ENCODE measurements around the gene PARP8.
"Not testable (repeated sequence)": the region's sequence is repeated elsewhere in the genome, so short reads cannot be mapped to it uniquely, and the experiment has no call there.

Gene PARP8

DNA sequence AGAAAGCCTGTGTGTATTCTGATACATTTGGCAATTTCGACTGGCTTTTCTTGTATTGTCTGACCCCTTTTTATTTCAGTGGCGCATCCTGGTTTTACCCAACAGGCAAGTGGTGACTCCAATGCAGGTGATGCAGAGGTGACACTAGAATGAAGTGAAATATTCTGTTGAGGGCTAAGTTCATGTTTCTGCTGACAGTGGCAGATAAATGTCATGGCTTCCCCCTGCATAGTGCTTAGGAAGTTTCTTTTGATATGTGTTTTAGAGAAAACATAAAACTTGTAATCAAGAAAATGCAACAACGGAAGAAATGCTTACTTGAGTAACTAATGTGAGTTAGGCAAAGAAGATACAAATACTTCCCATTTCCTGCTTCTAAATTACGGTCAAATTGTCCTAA, 13.1 kb downstream of the PARP8 start:
- DNase-seq (ENCODE audit: low read depth in 2 of 2): not testable (repeated sequence)

DNA sequence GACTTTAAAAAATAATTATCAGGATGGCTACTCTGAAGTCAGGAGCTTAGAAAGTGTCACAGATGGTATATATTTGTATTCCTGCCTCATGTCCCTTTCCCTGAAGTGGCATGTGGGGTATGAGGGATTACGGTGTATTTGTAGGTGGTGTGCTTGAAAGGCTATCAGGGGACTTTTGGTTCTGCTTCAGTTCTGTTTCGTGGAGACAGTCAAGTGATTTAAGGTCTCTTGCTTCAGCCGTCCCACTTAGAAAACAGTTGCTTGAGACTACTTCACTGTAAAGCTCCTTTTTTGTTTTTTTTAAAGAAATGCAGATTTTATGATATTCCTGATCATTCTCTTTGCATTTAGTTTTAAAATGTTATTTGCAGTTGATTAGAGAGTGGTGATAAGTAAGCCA, 18.3 kb downstream of the PARP8 start:
- no peak for DNase-seq (ENCODE audit: low read depth in 2 of 2)

DNA sequence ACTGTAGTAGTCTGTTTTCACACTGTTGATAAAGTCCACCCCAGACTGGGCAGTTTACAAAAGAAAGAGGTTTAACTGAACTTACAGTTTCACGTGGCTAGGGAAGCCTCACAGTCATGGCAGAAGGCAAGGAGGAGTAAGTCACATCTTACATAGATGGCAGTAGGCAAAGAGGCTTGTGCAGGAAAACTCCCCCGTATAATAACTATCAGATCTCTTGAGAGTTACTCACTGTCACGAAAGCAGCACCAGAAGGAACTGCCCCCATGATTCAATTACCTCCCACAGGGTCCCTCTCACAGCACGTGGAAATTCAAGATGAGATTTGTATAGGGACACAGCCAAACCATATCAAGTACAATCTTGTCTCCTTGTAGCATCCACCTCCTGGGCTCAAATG, 21.1 kb downstream of the PARP8 start:
- DNase-seq (ENCODE audit: low read depth in 2 of 2): no peak

DNA sequence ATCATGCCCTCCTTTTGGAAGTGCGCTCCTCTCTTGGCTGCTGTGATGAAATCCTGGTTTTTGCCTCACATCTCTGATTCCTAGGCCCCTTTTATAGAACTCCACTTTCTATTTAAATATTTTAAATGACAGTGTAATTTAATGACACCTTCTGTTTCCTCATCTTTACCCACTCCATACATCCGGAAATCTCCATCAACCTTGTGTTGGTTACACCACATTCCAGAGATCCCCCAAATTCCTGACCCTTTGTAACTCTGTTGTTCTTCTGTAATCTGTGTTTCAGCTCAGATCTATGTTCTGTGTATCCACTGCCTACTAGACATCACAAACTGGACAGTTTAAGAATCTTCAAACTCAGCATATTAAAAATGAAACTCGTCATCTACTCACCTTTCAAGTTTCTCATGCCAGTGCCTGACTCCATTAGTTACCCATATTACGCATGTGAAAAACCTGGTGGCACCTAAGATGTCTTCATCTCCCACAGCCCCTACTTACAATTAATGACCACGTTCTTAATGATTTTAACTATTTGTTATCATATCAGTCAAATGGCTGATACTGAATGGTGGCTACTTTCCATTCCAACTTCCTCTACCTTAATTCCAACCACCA, 25.1 kb downstream of the PARP8 start:
- DNase-seq (ENCODE audit: low read depth in 2 of 2): no peak

DNA sequence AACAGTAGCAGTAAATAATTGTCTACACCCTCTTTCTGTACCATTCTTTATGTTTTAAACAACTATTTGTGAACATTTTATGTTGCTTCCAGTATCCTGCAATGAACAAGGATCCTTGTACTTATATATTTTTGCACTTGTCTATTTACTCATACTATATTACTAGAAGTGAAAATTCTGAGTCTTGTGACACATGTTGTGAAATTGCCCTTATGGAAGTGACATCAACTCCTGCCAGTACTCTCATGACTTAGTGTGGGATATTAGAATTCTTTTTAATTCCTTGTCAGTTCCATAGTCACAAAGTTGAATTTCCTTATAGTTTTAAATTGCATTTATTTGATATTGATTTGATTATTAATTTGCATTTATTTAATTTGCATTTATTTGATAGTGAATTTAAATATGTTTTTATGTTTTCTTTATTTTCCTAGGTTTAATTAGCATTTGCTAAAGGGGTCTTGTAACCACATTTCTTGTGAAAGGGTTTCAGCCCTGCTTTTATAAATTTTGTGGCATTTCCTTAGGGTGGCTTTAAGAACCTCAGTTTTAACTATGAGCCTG, 27.7 kb downstream of the PARP8 start:
- no peak for DNase-seq (ENCODE audit: low read depth in 2 of 2)

DNA sequence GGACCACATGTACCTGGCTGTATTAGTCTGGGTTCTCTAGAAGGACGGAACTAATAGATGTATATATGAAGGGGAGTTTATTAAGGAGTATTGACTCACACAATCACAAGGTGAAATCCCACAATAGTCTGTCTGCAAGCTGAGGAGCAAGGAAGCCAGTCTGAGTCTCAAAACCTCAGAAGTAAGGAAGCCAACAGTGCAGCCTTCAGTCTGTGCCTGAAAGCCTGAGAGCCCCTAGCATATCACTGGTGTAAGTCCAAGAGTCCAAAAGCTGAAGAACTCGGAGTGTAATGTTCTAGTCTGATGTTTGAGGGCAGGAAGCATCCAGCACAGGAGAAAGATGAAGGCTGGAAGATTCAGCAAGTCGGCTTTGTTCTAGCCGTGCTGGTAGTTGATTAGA, 28.2 kb downstream of the PARP8 start:
- DNase-seq (ENCODE audit: low read depth in 2 of 2): not testable (repeated sequence)

DNA sequence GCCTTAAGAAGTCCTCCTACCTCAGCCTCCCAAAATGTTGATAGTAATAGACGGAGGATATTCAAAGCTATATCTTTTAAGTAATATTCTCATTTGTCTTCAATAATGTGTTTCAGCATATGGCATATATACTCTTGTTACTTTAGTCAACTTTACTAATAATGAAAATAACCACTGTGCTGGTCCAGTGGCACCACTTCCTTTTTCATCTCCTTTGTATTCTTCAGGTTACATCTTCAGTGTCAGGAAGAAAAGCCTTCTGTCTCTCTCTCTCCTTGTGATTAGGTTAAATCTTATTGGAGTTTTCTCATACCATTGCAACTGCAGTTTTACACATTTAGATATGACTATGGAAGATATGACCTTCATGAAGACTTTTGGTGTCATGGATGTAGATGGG, 31.3 kb downstream of the PARP8 start:
- DNase-seq (ENCODE audit: low read depth in 2 of 2): no peak

DNA sequence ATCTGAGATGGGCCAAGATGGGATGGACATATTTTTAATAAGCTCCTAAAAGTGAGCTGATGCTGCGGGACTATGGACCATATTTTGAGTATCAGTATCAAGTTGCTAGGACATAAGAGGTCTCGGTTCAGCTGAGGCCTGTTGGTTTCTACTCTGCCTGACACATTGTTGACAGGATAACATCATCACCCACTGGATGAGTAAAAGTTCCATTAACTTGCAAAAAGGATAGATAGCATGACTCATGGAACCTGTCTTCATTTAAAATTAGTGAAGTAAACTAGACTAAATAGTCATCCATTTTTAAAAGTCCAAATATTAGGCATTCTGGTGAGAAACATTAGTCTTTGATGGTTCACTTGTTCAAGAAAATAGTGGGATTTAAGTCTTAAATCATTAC, 33.3 kb downstream of the PARP8 start:
- DNase-seq (ENCODE audit: low read depth in 2 of 2): no peak

DNA sequence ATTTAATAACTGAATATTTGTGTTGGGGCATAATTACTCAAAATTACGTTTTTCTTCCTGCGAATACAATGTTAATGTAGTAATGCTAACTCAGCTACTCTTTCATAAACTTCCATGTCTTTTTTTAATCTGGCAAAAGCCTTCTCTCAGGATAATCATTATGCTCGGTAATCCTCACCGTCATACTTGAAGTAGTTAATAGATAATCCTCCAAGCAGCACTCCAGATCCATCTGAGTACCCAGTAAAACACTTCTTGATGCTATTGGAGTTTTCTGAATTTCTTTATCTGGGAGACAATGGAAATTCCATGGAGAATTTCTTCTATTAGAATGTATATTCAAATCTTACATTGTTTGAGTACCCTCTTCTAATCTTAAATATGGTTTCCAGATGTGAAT, 34.3 kb downstream of the PARP8 start:
- no peak for DNase-seq (ENCODE audit: low read depth in 2 of 2)

DNA sequence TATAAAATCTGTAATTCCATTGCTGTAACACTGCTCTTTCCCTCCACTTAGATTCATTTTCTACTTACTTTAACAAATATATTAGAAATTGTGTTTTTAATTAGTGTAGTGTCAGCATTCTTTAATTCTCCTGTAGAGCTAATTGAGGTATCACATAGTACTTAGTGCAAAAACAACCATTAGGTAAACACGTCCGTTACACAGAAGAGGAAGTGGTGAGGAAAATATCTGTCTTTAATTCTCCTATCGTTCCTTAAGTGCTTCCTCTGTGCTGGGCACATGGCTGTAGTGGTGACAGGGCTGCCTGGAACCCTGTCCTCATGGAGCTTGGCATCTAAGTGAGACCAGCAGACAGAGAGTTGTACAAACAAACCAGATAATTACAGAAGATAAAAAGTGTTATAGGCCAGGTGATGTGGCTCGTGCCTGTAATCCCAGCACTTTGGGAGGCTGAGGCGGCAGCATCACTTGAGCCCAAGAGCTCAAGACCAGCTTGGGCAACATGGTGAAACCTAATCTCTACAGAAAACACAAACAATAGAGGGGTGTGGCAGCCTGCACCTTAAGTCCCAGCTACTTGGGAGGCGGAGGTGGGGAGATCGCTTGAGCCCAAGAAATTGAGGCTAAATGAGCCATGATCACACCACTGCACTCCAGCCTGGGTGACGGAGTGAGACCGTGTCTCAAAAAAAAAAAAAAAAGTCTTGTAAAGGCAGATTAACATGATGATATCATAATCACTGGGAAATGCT, 36.4 kb downstream of the PARP8 start:
- no peak for DNase-seq (ENCODE audit: low read depth in 2 of 2)

DNA sequence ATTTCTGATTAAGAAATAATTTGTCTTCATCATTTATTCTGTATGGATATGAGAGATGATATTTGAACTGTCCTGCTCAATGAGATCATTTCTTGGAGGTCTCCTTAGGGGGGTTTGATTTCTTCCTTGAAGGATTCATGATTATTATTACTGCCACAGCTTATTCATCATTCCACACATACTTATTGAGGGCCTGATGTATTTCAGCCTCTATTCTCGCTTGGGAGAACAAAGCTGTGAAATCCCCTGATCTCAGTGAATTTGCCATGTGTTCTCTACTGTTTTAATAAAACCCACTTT, 36.9 kb downstream of the PARP8 start:
- DNase-seq (ENCODE audit: low read depth in 2 of 2): no peak

DNA sequence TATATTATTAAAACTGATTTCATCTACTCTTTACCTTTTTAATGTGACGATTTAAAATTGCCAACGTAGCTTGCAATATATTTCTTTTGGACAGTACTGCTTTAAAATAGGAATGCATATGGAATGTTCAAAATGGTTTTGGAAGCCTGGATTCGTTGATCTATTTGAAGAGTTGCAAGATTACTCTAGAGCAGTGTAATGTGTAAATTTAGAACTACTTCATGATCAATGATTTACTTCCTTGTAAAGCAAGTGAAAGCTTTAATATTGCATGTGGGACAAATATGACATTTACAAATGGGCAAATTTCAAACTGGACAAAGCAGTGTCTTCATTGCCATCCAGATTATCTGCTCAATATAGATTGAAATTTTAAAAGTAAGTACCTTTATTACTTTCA, 38.3 kb downstream of the PARP8 start:
- no peak for DNase-seq (ENCODE audit: low read depth in 2 of 2)

DNA sequence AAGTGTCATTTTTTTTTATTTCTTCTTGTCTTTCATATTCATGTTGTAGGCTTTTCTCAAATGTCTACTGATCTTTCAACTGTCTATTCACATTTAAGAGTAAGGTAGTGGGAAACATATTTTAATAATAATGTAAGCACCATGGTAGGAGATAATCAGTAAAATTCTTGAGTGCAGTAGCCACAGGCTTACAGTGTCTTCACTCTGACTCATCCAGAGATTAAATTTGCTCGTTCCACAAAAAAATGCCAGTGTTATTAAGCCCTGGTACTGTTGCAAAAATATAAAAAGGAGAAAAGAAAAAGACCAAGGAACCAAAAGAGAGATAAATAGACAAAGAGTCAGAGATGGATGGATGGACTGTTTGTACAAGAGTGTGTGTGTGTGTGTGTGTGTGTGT, 43.0 kb downstream of the PARP8 start:
- DNase-seq (ENCODE audit: low read depth in 2 of 2): no peak

DNA sequence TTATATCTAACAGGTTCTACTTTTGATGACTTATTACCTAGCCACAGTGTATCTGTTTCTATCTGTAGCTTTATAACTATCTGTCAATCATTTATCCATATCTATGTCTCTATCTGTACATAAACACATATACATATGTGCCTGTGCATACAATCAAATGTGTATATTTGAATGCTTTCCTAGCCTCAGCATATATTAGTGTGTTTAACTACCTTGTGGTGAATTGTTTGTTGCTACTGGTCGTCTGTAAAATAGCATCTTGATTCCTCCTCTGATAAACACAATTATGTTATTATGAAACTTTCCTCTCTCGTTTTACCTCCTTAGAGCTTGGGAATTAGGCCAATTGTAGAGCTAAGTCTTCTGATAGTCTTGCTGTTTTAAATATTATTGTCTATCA, 44.4 kb downstream of the PARP8 start:
- DNase-seq (ENCODE audit: low read depth in 2 of 2): no peak

DNA sequence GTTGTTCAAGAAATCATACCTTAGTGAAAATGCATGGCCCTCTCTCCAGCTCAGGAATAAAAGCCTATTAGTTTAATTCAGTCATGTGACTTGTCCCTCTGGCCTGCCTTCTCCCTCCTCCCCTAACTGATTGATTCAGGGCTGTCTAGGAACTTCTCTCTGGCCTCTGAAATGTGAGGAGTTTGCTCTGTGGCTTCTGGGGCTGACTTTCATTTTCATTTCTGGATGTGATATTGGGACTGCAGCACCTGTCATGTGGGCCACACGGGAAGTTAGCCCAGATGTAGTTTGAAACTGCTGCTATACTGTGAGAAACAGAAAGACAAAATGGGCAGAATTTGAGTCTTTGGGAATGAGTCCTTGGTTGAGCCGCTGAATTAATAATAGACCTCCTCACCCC, 44.8 kb downstream of the PARP8 start:
- peak in 1 of 2 donors; percentile 41 for DNase-seq (ENCODE audit: low read depth in 2 of 2)

DNA sequence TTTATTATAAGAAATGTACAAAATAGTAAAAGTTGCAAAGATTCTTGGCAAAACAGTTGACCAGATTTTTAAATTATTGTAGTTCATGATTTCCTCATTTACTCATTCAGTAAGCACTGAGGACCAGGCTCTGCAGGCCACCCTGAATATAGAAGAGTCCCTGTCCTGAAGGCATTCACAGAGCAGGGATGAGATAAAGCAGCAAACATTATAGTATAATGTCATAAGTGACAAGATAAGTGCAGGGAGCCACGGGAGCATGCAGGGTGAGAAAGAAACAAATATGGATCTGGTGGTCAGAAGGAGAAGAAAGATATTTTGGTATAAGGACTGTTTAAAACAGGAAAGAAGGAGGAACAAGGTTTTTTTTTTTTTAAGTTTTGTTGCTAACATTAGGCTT, 46.0 kb downstream of the PARP8 start:
- DNase-seq (ENCODE audit: low read depth in 2 of 2): no peak

DNA sequence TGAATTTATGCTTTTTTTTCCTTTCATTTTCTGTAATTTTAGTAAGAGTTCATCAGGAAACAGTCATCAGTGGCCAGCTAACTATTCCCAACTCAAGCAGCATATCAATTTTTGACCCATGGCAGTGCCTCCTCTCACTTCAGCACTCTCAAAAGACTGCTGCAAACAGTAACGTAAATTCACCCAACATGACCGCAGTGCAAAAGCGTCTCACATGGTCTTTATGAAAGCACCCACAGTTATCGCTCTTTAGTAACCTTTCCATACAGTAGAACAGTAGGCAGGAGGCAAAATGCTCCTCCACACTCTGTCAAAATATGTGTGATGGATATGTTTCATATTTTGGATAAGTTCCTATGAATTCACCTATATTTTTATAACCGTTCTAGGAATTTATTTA, 48.6 kb downstream of the PARP8 start:
- no peak for DNase-seq (ENCODE audit: low read depth in 2 of 2)

DNA sequence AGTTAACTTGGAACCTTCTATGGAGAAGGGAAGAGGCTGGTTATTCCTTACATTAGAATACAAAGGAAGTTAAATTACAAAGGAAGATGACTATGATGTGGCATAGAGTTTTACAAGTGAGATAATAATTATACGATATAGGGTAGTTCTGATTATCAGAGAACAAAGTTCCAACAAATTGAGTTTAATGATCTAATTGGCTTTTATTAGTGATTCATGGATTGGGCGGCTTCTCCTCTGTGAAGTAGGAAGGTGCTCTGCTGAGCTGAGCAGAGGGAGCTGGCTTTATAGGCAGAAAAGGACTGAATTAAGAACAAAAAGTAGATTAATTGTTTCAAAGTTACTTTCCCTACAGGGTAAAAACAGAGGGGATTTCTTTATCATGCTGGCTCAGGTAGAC, 49.7 kb downstream of the PARP8 start:
- DNase-seq (ENCODE audit: low read depth in 2 of 2): no peak

DNA sequence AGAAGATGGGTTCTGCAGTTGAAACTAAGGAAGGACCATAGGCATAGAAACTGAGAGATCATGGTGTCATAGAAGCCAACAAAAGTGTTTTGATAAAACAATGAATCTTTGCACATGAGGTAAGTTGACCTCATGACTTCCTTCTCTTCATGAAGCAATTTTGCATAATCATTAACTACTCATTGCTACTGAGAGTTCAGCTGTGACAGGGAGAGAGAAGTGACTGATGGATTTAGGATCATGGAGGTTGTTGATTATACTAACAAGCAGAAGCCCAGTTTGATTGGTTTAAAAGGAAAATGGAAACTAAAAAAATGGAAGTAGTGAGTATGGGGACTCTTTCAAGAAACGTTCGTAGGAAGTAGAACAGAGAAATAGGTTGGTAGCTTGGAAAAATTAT, 51.2 kb downstream of the PARP8 start:
- no peak for DNase-seq (ENCODE audit: low read depth in 2 of 2)

DNA sequence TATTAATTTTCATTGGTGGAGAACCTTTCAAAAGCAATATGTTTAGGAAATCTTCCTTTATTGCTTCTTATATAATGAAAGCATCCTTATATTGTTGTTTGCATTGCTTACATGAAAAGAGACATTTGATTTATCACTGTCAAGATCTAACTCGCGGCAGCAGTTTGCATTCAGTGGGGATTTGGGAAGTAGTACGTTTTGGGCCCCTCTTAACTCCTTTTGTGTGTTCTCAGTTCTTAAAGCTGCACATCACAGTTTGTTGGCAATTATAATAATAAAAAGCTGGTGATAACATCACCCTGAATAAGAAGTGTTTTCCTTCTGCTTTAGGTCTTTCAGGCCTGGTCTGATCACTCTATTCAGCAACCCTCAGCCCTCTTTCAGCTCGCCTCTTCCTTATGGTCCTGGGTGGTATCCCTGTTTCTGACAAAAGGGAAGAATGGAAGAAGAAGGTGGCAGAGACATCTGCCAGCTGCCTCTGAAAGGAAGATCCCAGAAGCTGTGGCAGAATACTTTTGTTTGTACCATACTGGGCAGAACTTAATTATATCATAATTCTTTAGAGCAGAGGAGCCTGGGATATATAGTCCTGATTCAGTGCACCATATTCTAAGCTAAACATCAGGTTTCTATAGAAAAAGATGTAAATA, 53.7 kb downstream of the PARP8 start:
- no peak for DNase-seq (ENCODE audit: low read depth in 2 of 2)

DNA sequence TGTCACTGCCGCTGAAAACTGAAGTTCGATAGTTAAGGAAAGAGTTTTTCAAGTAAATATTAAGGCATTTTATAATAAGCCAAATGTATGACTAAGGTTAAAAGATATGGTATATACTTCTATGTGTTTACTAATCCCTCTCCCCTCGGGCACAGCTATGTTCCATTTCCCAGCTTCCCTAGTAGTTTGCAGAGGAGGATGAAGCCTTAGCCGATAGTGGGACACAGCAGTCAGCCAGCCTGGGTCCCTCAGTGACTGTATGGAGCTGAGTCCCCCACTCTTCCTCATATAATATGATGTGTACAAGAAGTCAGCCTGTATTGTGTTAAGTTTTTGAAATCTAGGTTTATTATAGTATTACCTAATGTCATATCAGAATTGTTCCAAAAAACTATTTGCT, 55.8 kb downstream of the PARP8 start:
- DNase-seq (ENCODE audit: low read depth in 2 of 2): no peak

DNA sequence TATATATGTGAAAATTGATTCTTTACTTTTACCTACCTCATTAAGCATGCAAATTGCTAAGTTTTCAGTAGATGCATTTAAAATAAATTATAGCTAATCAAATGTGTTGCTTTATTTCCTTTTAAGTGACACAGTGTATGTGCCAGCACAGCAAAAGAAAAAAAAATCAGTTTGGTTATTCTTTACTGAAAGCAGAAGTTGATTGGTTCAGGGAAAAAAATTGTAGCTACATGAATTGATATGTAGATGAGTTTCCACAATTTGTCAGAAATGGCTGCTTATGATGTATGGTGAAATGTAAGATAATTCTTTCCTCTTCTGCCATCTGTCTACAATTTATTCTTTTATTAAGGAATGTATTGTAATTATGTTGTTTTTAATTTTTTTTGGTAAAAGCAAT, 57.8 kb downstream of the PARP8 start:
- DNase-seq (ENCODE audit: low read depth in 2 of 2): no peak

DNA sequence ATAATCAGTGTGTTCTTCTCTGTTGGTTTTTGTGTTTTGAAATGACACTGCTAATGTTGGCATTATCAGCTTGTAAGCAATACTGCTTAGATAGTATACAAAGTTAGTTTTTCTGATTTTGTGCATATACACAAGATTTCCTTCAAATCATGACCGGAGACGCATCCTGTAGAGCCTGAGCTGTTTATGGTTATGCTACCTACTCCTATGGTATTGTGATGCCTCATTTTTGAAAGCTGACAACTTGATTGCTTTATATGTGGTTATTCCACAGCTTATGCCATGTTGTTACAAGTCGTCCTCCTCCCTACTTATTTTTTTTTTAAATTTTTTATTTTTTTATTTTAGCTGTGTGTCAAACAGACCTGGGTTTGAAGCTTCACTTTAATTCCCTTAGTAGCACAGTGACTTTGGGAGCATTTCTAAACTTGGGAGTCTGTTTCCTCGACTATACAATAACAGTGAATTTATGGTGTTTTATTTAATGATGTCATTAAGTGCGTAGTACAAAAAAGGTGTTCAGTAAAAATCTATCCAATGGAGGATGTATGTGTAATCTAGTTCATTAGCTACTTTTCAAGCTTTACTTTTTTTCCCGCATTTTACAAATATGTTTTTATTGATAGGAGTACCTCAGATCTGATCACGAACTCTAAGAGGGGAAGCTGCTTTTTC, 59.5 kb downstream of the PARP8 start:
- DNase-seq (ENCODE audit: low read depth in 2 of 2): no peak
